Measurements from ENCODE around the gene LYZL1.
"Not testable (repeated sequence)": the region's sequence is repeated elsewhere in the genome, so short reads cannot be mapped to it uniquely, and the experiment has no call there.

GRCh38 chr10:29292406-29292805 lies 3.5 kb downstream of the LYZL1 start:
- TF ChIP-seq CTCF, POLR2A, EP300 (IDR thresholded peaks at IDR 0.05): not testable (repeated sequence)

Measured in ovary (tissue), 3 donors.